ENCODE data around the gene ZNF593OS.

ZNF593OS gene

DNA sequence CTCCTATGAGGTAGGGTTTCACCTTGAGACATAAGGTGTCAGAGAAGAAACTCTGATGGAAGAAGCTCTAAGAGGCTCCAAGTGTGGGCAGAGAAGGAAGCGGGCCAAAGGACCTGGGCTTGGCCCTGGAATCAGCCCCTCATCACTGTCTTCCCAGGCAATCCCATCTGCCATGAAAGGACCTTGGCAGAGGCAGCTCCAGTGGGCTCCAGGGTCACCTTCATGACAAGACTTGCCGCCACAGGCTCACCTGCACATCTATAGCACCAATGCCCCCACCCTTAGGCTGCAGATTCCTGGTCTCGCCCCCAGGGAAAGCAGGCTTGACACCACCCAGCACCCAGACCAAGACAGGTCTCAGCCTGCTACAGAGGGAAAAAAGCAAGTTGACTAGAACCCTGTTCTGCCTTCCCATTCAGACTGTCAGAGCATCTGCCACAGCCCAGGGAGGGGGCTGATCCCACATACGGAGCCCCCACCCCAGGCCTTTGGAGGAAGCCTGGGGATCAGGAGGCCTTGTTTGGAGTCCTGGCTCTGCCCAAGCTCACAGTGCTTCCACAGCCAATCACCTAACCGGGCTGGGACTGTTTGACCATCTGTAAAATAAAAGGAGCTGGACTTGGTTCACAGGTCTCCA is 13.2 kb downstream of the ZNF593OS start:
- no peak for DNase-seq

GRCh38 chr1:26156285-26157038 is 15.2 kb downstream of the ZNF593OS start:
- DNase-seq, result no peak

DNA sequence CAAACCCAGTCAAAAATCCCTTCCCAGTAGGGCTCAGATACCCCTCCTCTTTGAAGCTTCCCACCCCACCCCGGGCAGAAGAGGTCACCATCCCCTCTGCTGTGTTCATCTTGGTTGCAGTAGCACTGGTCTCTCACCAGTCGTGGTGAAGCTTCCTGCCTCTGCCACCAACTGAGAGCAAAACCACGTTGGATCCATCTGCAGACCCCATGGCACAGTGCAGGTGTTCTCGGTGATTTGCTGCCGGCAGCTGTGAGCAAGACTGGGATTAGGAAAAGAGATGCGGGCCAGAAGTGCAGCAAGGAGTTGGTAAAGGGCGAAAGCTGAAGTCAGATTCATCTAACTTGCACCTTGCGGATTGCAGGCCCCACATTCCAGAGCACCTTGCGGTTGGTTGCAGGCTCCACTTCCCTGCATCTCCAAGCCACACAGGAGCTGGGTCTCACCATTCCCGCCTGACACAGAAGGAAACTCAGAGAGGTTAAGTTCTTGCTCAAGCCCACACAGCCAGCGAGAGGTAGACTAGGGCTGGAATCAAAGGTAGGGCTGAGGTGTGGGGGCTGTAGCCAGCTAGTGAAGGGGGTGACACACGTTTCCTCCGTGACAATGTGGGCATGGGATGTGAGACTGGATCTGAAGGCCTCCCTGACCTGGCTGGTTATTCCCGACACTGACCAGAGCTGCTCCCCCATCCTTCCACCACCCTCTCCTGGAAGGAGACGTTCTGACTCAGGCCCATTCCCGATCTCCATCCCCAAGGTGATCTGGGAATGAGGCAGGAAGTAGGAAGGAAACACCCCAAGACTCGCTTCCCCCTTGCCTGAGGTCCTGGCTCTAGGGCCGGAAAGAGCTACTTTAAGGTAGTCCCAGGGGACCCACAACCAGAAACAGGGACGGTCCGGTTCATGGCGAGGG is 16.0 kb downstream of the ZNF593OS start:
- DNase-seq, result no peak

DNA sequence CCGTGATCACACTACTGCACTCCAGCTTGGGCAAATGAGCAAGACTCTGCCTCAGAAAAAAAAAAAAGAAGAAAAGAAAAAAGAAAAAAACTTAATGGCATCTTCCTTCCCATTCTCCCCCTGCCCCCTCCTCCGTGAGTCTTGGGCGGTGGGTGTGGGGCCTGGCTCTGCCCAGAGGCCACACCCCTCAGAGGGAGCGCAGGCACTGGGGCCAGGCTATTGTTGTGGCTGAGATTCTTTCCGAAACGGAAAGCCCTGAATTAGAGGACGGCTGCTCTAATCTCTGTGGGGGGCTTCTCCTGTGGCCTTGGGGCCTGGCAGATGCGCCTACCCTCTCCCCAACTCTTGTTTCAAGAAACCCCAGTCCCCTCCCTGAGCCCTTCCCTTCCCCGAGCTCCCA is 16.9 kb downstream of the ZNF593OS start:
- no peak for DNase-seq

GRCh38 chr1:26153966-26154532 is 17.6 kb downstream of the ZNF593OS start:
- no peak for DNase-seq

- DNase-seq, result no peak
Measured at GRCh38 chr1:26148887-26149286, 22.7 kb downstream of the ZNF593OS start.

GRCh38 chr1:26145960-26146294 is 25.7 kb downstream of the ZNF593OS start:
- DNase-seq, result no peak

GRCh38 chr1:26145041-26145959 is 26.3 kb downstream of the ZNF593OS start:
- DNase-seq, result peak; percentile 78 to 88

DNA sequence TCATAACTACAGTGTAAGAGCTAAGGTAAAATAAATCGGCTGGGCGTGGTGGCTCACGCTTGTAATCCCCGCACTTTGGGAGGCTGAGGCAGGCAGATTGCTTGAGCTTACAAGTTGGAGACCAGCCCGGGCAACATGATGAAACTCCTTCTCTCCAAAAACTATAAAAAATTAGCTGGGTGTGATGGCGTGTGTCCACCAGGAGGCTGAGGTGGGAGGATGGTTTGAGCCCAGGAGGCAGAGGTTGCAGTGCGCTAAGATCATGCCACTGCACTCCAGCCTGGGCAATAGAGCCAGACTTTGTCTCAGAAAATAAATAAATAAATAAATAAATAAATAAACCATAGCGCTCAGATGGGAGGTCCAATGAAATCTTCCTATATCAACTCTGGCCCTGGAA is 29.5 kb downstream of the ZNF593OS start:
- no peak for DNase-seq

DNA sequence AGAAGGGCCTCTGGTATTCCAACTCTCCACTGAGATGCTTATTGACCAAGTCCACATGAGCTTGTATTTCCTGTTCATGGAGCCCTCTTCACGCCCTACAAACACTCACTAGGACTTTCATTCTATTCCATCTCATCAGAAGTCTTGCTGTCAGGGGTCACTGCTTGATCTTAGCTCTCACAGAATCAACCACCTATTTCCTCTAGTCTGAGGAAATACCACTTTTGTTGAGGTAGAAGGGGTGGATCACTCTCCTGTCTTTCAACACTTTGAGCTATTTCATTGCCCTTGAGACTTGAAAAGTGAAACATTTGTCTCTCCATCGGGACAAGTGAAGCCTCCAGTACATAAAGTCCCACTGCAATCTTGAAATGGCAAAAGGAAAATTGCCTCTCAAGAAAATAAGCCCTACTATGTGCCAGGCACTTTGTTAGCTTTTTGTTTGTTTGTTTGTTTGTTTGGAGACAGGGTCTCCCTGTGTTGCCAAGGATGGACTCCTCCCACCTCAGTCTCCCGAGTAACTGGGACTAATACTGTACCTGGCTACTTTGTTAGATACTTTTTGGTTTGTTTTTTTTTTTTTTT is 32.6 kb downstream of the ZNF593OS start:
- DNase-seq, result no peak

- no peak for DNase-seq
Measured at GRCh38 chr1:26134466-26134865, 37.2 kb downstream of the ZNF593OS start.

- DNase-seq, result no peak
Measured at GRCh38 chr1:26132834-26133167, 38.8 kb downstream of the ZNF593OS start.

- DNase-seq, result no peak
Measured at GRCh38 chr1:26132128-26132833, 39.4 kb downstream of the ZNF593OS start.

- DNase-seq, result no peak
Measured at GRCh38 chr1:26130695-26131094, 40.9 kb downstream of the ZNF593OS start.

DNA sequence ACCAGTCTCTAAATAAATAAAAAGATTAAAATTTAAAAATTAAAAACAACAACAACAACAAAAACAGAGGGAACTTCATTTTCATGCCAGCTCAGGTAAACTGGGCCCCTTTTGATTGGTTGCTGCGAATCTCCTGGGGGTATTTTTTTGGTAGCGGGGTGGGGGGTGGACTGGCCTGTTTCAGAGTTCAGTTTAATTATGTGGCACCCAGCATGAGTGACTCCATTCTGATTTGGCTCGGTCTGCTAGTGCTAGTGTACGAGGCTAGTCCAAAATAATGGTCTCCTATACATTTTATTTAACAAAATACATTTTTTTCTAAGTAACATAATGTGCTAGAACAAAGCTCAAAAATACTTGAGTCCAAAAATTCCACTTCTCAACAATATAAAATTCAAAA is 41.9 kb downstream of the ZNF593OS start:
- no peak for DNase-seq

- no peak for DNase-seq
Measured at GRCh38 chr1:26127235-26128163, 44.1 kb downstream of the ZNF593OS start.

- DNase-seq, result peak; percentile 84 to 87
Measured at GRCh38 chr1:26126321-26127084, 45.1 kb downstream of the ZNF593OS start.

DNA sequence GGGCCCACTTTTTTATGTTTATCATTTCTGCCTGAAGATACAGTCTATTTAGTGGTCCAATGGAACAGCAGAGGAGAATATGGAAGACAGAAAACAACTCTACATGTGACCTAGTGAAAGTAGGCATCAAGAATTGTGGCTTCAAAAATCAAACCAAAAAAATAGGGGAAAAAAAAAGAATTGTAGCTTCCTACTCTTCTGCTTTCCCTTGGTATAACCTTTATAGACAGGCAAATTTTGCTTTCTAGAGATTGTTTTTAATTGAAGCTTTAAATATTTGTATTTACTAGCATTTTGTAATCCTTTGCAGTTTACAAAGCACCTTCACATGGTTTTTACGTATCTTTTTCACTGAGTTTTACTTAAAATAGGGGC is 45.7 kb downstream of the ZNF593OS start:
- DNase-seq, result no peak

- no peak for DNase-seq
Measured at GRCh38 chr1:26125382-26125781, 46.2 kb downstream of the ZNF593OS start.
